K562 (cell line): ENCODE results near the gene SH3BGRL3. TPM values are rescaled to one million over a fixed set of nuclear protein-coding genes. Genes with fewer than 3 reads are reported as not detected.

ENCODE experiments used
- CC2D1A ChIP-seq: fragments of 450-650 bp; IDR thresholded peaks from 2 replicates; pipeline ENCODE4 v1.6.1; 2017; ENCODE audit warnings: mild to moderate bottlenecking
- CHD1 ChIP-seq: fragments of 200-600 bp; sonication (generic); IDR thresholded peaks from one replicate; pipeline ENCODE4 v1.6.1; 2012; ENCODE audit warnings: mild to moderate bottlenecking, moderate library complexity, low read length, inconsistent platforms
- HEY1 ChIP-seq: fragments of 250-450 bp; sonication (Bioruptor Pico); IDR thresholded peaks from 2 replicates; pipeline ENCODE4 v1.5.0; 2020; ENCODE audit warnings: mild to moderate bottlenecking, moderate library complexity, borderline replicate concordance
- HIVEP1 ChIP-seq: fragments of 250-450 bp; sonication (Bioruptor Pico); IDR thresholded peaks from 2 replicates; pipeline ENCODE4 v1.4.0; 2020; ENCODE audit warnings: mild to moderate bottlenecking
- KLF10 ChIP-seq: fragments of 250-450 bp; sonication (Bioruptor Pico); IDR thresholded peaks from 2 replicates; pipeline ENCODE4 v1.6.1; 2021; ENCODE audit warnings: matching md5 sums
- MEF2A ChIP-seq: IDR thresholded peaks from 2 replicates; pipeline ENCODE4 v1.6.1; 2011; ENCODE audit warnings: low read depth, mild to moderate bottlenecking, low read length, moderate library complexity; ENCODE audit not compliant: control insufficient read depth
- MEF2D ChIP-seq: conservative IDR thresholded peaks from 2 replicates; pipeline ENCODE4 v1.6.1; 2016; ENCODE audit warnings: low read depth, missing genetic modification characterization, missing compliant biosample characterization
- MYBL2 ChIP-seq, 2 experiments: fragments of 450-650 bp in 1 of 2; sonication (generic) in 1 of 2; formaldehyde crosslinking in 1 of 2; IDR thresholded peaks; 2 replicates each; pipeline versions ENCODE4 v1.6.1 to v1.8.1; 2017 to 2022; ENCODE audit warnings: borderline replicate concordance in 1 of 2, inconsistent platforms in 1 of 2, low read depth in 1 of 2, mild to moderate bottlenecking in 1 of 2, missing genetic modification reagents in 1 of 2, moderate library complexity in 1 of 2
- PBX2 ChIP-seq, 2 experiments: IDR thresholded peaks in 1 of 2; conservative IDR thresholded peaks in 1 of 2; 2 replicates each; pipeline ENCODE4 v1.6.1; 2016; ENCODE audit warnings: low read depth in 2 of 2, mild to moderate bottlenecking in 1 of 2, missing compliant biosample characterization in 1 of 2, missing genetic modification characterization in 1 of 2, moderate library complexity in 1 of 2
- PRMT5 ChIP-seq: sonication (generic); formaldehyde crosslinking; IDR thresholded peaks from 2 replicates; pipeline ENCODE4 v1.5.0; 2020; ENCODE audit warnings: missing genetic modification reagents
- RBM34 ChIP-seq: fragments of 200-400 bp; formaldehyde crosslinking; IDR thresholded peaks from 2 replicates; pipeline ENCODE4 v1.6.1; 2018; ENCODE audit warnings: low read length, borderline replicate concordance; ENCODE audit not compliant: insufficient read depth
- RCOR1 ChIP-seq, 2 experiments: IDR thresholded peaks; 2 replicates each; pipeline ENCODE4 v1.6.1; 2012; ENCODE audit warnings: low read depth in 2 of 2, low read length in 2 of 2, borderline replicate concordance in 1 of 2, improper control_type of control experiment in 1 of 2
- XRCC4 ChIP-seq: IDR thresholded peaks from one replicate; pipeline ENCODE4 v1.6.1; 2011; ENCODE audit not compliant: insufficient read depth, insufficient read length; ENCODE audit errors: extremely low read depth
- ZBTB8A ChIP-seq: fragments of 450-650 bp; IDR thresholded peaks from 2 replicates; pipeline ENCODE4 v1.6.1; 2018; ENCODE audit warnings: mild to moderate bottlenecking, moderate library complexity; ENCODE audit not compliant: partially characterized antibody
- ZNF740 ChIP-seq, 3 experiments: fragments of 200-800 bp in 1 of 3; sonication (Bioruptor generic) in 1 of 3; sonication (generic) in 1 of 3; formaldehyde crosslinking in 1 of 3; IDR thresholded peaks; 2 replicates each; pipeline versions ENCODE4 v1.6.1 to v1.8.0; 2016 to 2022; ENCODE audit warnings: mild to moderate bottlenecking in 2 of 3, missing compliant biosample characterization in 2 of 3, missing genetic modification characterization in 2 of 3, missing genetic modification reagents in 1 of 3
- ZSCAN29 ChIP-seq: fragments of 450-650 bp; IDR thresholded peaks from 2 replicates; pipeline ENCODE4 v1.6.1; 2017
- polyA plus RNA-seq, 8 experiments: library from polyadenylated mRNA; depleted of rRNA in 4 of 8; stranded (reverse) in 5 of 8; unstranded in 3 of 8; fragments of >200 nt; fragmentation: Nextera tagmentation in 2 of 8; fragmentation: Illumina TruSeq in 1 of 8; extraction: Ambion mirVana in 2 of 8; extraction: Trizol in 1 of 8; gene quantifications; 2 replicates each; pipeline versions ENCODE4 v1.2.1 to v1.2.3, GENCODE V29; 2011 to 2014; ENCODE audit warnings: inconsistent platforms in 1 of 8, missing spikeins in 1 of 8
- total RNA-seq, 7 experiments: library from RNA; depleted of rRNA in 6 of 7; stranded (reverse); fragments of >200 nt in 6 of 7; fragmentation: Illumina TruSeq in 2 of 7; extraction: Trizol in 2 of 7; gene quantifications; 2 replicates each; pipeline versions ENCODE4 v1.2.1 to v1.2.3, GENCODE V29; 2011 to 2021; ENCODE audit warnings: low replicate concordance in 1 of 7

The SH3BGRL3 gene
- total and polyA plus RNA-seq, 9 of the 15 experiments (the other 6 are each of a cell fraction or from before 2014, with no cell fraction given), result 30.3 to 140 (median 54.2) TPM

- no peak for TF ChIP-seq PBX2 (CRISPR knock-in tag; IDR thresholded peaks at IDR 0.05; ENCODE audit: low read depth)
- peak; percentile 28; the same call in 1 of the 2 replicates for TF ChIP-seq PBX2 (tag; conservative IDR thresholded peaks at IDR 0.05; ENCODE audit: low read depth)
- TF ChIP-seq XRCC4, result no peak
- TF ChIP-seq RCOR1 (IDR thresholded peaks at IDR 0.05; ENCODE audit: borderline replicate concordance in 1 of 2, low read depth in 2 of 2, low read length in 2 of 2), result peak; percentile 61 to 93; a peak in 3 of 4 replicates
- TF ChIP-seq ZNF740 (CRISPR knock-in tag; IDR thresholded peaks at IDR 0.05), result no peak; the same call in 1 of the 2 replicates
- TF ChIP-seq ZNF740 (tag; IDR thresholded peaks at IDR 0.05), result no peak
- TF ChIP-seq MYBL2 (IDR thresholded peaks at IDR 0.05; ENCODE audit: low read depth), result no peak
- TF ChIP-seq MYBL2 (CRISPR knock-in tag; IDR thresholded peaks at IDR 0.05; ENCODE audit: borderline replicate concordance), result no peak
- no peak for TF ChIP-seq HIVEP1
- no peak for TF ChIP-seq ZSCAN29
- no peak for TF ChIP-seq CHD1
- no peak for TF ChIP-seq KLF10
- TF ChIP-seq MEF2A, result peak; percentile 81
- TF ChIP-seq MEF2D (tag), result peak; percentile 75; the same call in 1 of the 2 replicates
- TF ChIP-seq ZBTB8A, result no peak
- TF ChIP-seq PRMT5 (CRISPR knock-in tag), result no peak
- peak; percentile 91; the same call in 1 of the 2 replicates for TF ChIP-seq CC2D1A
- TF ChIP-seq HEY1 (CRISPR knock-in tag), result no peak
- no peak for TF ChIP-seq RBM34
These were observed 7.3 kb downstream of the SH3BGRL3 start (continued) for GRCh38 chr1:26287033-26287711.
